Naive thymus-derived CD8-positive, alpha-beta T cell (primary cell): Measurements from ENCODE around the gene PDE6H. TPM values are rescaled to one million over a fixed set of nuclear protein-coding genes. Genes with fewer than 3 reads are reported as not detected.
A peak's percentile ranks its signal among the peaks of the same experiment; 100 is the strongest.

ENCODE experiments used
- ATAC-seq, 2 donors: fragments of 150-1000 bp; cut with Tn5 transposase in 1 of 2; sonication (Bioruptor Pico), chemical (Tn5 transposase) in 1 of 2; 1 replicate in 1 of 2; 2 replicates in 1 of 2; pipeline ENCODE4 v1.10.0; 2021; ENCODE audit warnings: mild to moderate bottlenecking in 2 of 2, moderate library complexity in 2 of 2
- POLR2A ChIA-PET: fragments of 350-600 bp; sonication (Branson Sonifier 250); formaldehyde crosslinking; loops from one replicate; lab custom pipeline; 2021; ENCODE audit warnings: antibody characterized with exemption; lab: Charles Lee
- DNase-seq, 10 donors: peaks; one replicate each; pipeline versions ENCODE4 v3.0.0 to v3.0.0-alpha.2; 2020 to 2022
- H3K27ac Mint-ChIP-seq, 10 donors: one replicate each; pipeline ENCODE4 v1.8.0; 2020 to 2022; ENCODE audit warnings: mild to moderate bottlenecking in 10 of 10, mixed read lengths in 10 of 10, moderate library complexity in 4 of 10, inconsistent platforms in 1 of 10
- H3K27me3 Mint-ChIP-seq, 5 donors: one replicate each; pipeline ENCODE4 v1.8.0; 2021 to 2022; ENCODE audit warnings: mixed read lengths in 5 of 5
- H3K36me3 Mint-ChIP-seq, 3 donors: one replicate each; pipeline ENCODE4 v1.8.0; 2020 to 2022; ENCODE audit warnings: mixed read lengths in 3 of 3, mild to moderate bottlenecking in 2 of 3, inconsistent platforms in 1 of 3
- H3K4me1 Mint-ChIP-seq, 4 donors: one replicate each; pipeline ENCODE4 v1.8.0; 2021 to 2022; ENCODE audit warnings: mixed read lengths in 4 of 4
- H3K4me3 Mint-ChIP-seq, 10 donors: one replicate each; pipeline ENCODE4 v1.8.0; 2020 to 2022; ENCODE audit warnings: mild to moderate bottlenecking in 10 of 10, mixed read lengths in 10 of 10, moderate library complexity in 6 of 10, inconsistent platforms in 1 of 10
- H3K9me3 Mint-ChIP-seq, 9 donors: one replicate each; pipeline ENCODE4 v1.8.0; 2020 to 2022; ENCODE audit warnings: mixed read lengths in 9 of 9, mild to moderate bottlenecking in 3 of 9, inconsistent platforms in 1 of 9, moderate library complexity in 1 of 9
- polyA plus RNA-seq, 3 donors: library from polyadenylated mRNA; unstranded; fragments of 300-500 nt; fragmentation: Illumina TruSeq; gene quantifications; one replicate each; pipeline ENCODE4 v1.2.3, GENCODE V29; 2021
- total RNA-seq, 8 experiments: library from RNA in 2 of 8; stranded (reverse) in 2 of 8; gene quantifications; one replicate each; pipeline ENCODE4 v1.2.3 and lab custom pipeline; 2021 to 2026

Gene PDE6H
- total and polyA plus RNA-seq, 5 experiments from 2014 or later: not detected

GRCh38 chr12:15004421-15004820 is 31.6 kb downstream of the PDE6H start:
- no peak overlapping the region for H3K27ac Mint-ChIP-seq
- no peak for DNase-seq
- H3K9me3 Mint-ChIP-seq: no peaks in the 10 kb centered on the region
- POLR2A ChIA-PET: no interaction called here
- H3K4me1 Mint-ChIP-seq: no peaks in the 10 kb centered on the region
- peaks cover 9 to 42% (median 25%) of the 10 kb centered on the region in 5 donors for H3K27me3 Mint-ChIP-seq
- ATAC-seq: no peak
- H3K4me3 Mint-ChIP-seq: no peak overlapping the region
- no peaks in the 10 kb centered on the region for H3K36me3 Mint-ChIP-seq

- ATAC-seq: no peak
- H3K27ac Mint-ChIP-seq: no peak overlapping the region
- no peak for DNase-seq
- H3K27me3 Mint-ChIP-seq: peaks cover 11 to 42% (median 31%) of the 10 kb centered on the region in 5 donors
- POLR2A ChIA-PET: no interaction called here
- H3K4me3 Mint-ChIP-seq: no peak overlapping the region
- no peaks in the 10 kb centered on the region for H3K36me3 Mint-ChIP-seq
- no peaks in the 10 kb centered on the region for H3K9me3 Mint-ChIP-seq
- H3K4me1 Mint-ChIP-seq: no peaks in the 10 kb centered on the region
Observed at GRCh38 chr12:15005064-15005463, 32.2 kb downstream of the PDE6H start.

GRCh38 chr12:15007551-15007950 is 34.7 kb downstream of the PDE6H start:
- H3K27me3 Mint-ChIP-seq: peaks cover 11 to 42% (median 29%) of the 10 kb centered on the region in 5 donors
- no peaks in the 10 kb centered on the region for H3K36me3 Mint-ChIP-seq
- no peaks in the 10 kb centered on the region for H3K9me3 Mint-ChIP-seq
- no peak for ATAC-seq
- H3K27ac Mint-ChIP-seq: no peak overlapping the region
- no peak for DNase-seq
- no peaks in the 10 kb centered on the region for H3K4me1 Mint-ChIP-seq
- POLR2A ChIA-PET: interaction anchor here (0.5 kb wide), 1 partner anchor 858 kb away, joined by 4 read pairs; no protein-coding TSS in a partner anchor
- H3K4me3 Mint-ChIP-seq: no peak overlapping the region

GRCh38 chr12:15011162-15011561 is 38.3 kb downstream of the PDE6H start:
- H3K4me3 Mint-ChIP-seq: no peak overlapping the region
- no peak overlapping the region for H3K27ac Mint-ChIP-seq
- no peak for ATAC-seq
- POLR2A ChIA-PET: no interaction called here
- H3K27me3 Mint-ChIP-seq: peaks cover 9 to 22% (median 15%) of the 10 kb centered on the region in 5 donors
- no peaks in the 10 kb centered on the region for H3K4me1 Mint-ChIP-seq
- no peaks in the 10 kb centered on the region for H3K9me3 Mint-ChIP-seq
- H3K36me3 Mint-ChIP-seq: no peaks in the 10 kb centered on the region
- DNase-seq: no peak

- Mint-ChIP-seq H3K9me3 (no peaks in the 10 kb centered on the region), H3K27ac (peak overlapping the region in 1 of 10 donors; percentile 1), H3K36me3 (no peaks in the 10 kb centered on the region), H3K4me3 (no peak overlapping the region), H3K4me1 (no peaks in the 10 kb centered on the region), H3K27me3 (peaks cover 0 to 11% (median 5%) of the 10 kb centered on the region in 5 donors)
- POLR2A ChIA-PET: no interaction called here
- ATAC-seq (no peak), DNase-seq (no peak)
Observed at GRCh38 chr12:15013634-15014179, 40.9 kb downstream of the PDE6H start.

- DNase-seq: no peak
- POLR2A ChIA-PET: interaction anchor here (0.6 kb wide), 1 partner anchor 12 kb away, joined by 3 read pairs; no protein-coding TSS in a partner anchor
- Mint-ChIP-seq H3K27me3 (peaks cover 0 to 8% (median under 1%) of the 10 kb centered on the region in 5 donors), H3K9me3 (no peaks in the 10 kb centered on the region), H3K36me3 (no peaks in the 10 kb centered on the region), H3K27ac (no peak overlapping the region), H3K4me3 (no peak overlapping the region), H3K4me1 (no peaks in the 10 kb centered on the region)
- no peak for ATAC-seq
Observed at GRCh38 chr12:15014708-15015107, 41.9 kb downstream of the PDE6H start.

GRCh38 chr12:15015121-15015520 is 42.3 kb downstream of the PDE6H start:
- POLR2A ChIA-PET: no interaction called here
- Mint-ChIP-seq H3K4me3 (no peak overlapping the region), H3K9me3 (no peaks in the 10 kb centered on the region), H3K36me3 (no peaks in the 10 kb centered on the region), H3K27me3 (peaks cover 0 to 4% (median 0%) of the 10 kb centered on the region in 5 donors), H3K27ac (no peak overlapping the region), H3K4me1 (no peaks in the 10 kb centered on the region)
- ATAC-seq: no peak
- DNase-seq: no peak

- ATAC-seq (no peak), DNase-seq (no peak)
- H3K36me3 Mint-ChIP-seq: peaks cover 0 to 3% (median 0%) of the 10 kb centered on the region in 3 donors
- peaks cover 0 to 4% (median 3%) of the 10 kb centered on the region in 5 donors for H3K27me3 Mint-ChIP-seq
- no peaks in the 10 kb centered on the region for H3K4me1 Mint-ChIP-seq
- H3K27ac Mint-ChIP-seq: no peak overlapping the region
- POLR2A ChIA-PET: no interaction called here
- H3K4me3 Mint-ChIP-seq: no peak overlapping the region
- peaks cover 0 to 3% (median 0%) of the 10 kb centered on the region in 9 donors for H3K9me3 Mint-ChIP-seq
Observed at GRCh38 chr12:15020156-15020555, 47.3 kb downstream of the PDE6H start.

Other genes with a start within 250 kb of the PDE6H start
- gene WBP11, start 169.6 kb upstream of the PDE6H start, total RNA-seq: 100 to 1,000 TPM in 1 of 2 experiments, 10 to 100 TPM in 1; 93.8 to 106 TPM
- 10 to 100 TPM; 59.5 to 66.5 (median 59.8) TPM for gene WBP11, start 169.6 kb upstream of the PDE6H start, polyA plus RNA-seq
- gene C12orf60, start 169.4 kb upstream of the PDE6H start, total RNA-seq: 1 to 10 TPM in 1 of 2 experiments, under 1 TPM in 1; 0.71 to 1.3 TPM
- 1 to 10 TPM in 2 of 3 donors, under 1 TPM in 1; 0.98 to 2.5 (median 1.7) TPM for gene C12orf60, start 169.4 kb upstream of the PDE6H start, polyA plus RNA-seq
- gene SMCO3, start 158.9 kb upstream of the PDE6H start, total RNA-seq: not detected
- gene SMCO3, start 158.9 kb upstream of the PDE6H start, polyA plus RNA-seq: under 1 TPM in 1 of 3 donors, not detected in 2; 0.07 TPM
- gene ART4, start 129.5 kb upstream of the PDE6H start, total RNA-seq: not detected
- gene ART4, start 129.5 kb upstream of the PDE6H start, polyA plus RNA-seq: not detected
- 1 to 10 TPM; 3.7 to 4.1 TPM for gene MGP, start 87.2 kb upstream of the PDE6H start, total RNA-seq
- under 1 TPM; 0.14 to 0.48 (median 0.17) TPM for gene MGP, start 87.2 kb upstream of the PDE6H start, polyA plus RNA-seq
- 10 to 100 TPM; 23.9 to 25.8 TPM for gene ERP27, start 34.5 kb upstream of the PDE6H start, total RNA-seq
- gene ERP27, start 34.5 kb upstream of the PDE6H start, polyA plus RNA-seq: 1 to 10 TPM; 3.2 to 4.4 (median 3.9) TPM
- gene ARHGDIB, start 11.4 kb upstream of the PDE6H start, total RNA-seq: 100 to 1,000 TPM; 937 to 948 TPM
- 1,000 to 10,000 TPM; 3,195 to 3,446 (median 3,407) TPM for gene ARHGDIB, start 11.4 kb upstream of the PDE6H start, polyA plus RNA-seq
- 1 to 10 TPM in 1 of 2 experiments, under 1 TPM in 1; 0.55 to 1.2 TPM for gene RERG, start 248.4 kb downstream of the PDE6H start, total RNA-seq
- gene RERG, start 248.4 kb downstream of the PDE6H start, polyA plus RNA-seq: not detected